ENCODE measurements around the gene PCDH18.

GRCh38 chr4:137536789-137537561 lies 4.7 kb upstream of the PCDH18 start:
- TF ChIP-seq, protein P1, sequence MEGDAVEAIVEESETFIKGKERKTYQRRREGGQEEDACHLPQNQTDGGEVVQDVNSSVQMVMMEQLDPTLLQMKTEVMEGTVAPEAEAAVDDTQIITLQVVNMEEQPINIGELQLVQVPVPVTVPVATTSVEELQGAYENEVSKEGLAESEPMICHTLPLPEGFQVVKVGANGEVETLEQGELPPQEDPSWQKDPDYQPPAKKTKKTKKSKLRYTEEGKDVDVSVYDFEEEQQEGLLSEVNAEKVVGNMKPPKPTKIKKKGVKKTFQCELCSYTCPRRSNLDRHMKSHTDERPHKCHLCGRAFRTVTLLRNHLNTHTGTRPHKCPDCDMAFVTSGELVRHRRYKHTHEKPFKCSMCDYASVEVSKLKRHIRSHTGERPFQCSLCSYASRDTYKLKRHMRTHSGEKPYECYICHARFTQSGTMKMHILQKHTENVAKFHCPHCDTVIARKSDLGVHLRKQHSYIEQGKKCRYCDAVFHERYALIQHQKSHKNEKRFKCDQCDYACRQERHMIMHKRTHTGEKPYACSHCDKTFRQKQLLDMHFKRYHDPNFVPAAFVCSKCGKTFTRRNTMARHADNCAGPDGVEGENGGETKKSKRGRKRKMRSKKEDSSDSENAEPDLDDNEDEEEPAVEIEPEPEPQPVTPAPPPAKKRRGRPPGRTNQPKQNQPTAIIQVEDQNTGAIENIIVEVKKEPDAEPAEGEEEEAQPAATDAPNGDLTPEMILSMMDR (IDR thresholded peaks at IDR 0.05), result no peak
- no peak for TF ChIP-seq POLR2A (IDR thresholded peaks at IDR 0.05)

Data from testis (tissue), 2 donors.